GM12874 (cell line): ENCODE measurements around the gene IL34.

Experiments
- TF ChIP-seq, protein P1 (sequence below): IDR thresholded peaks from 2 replicates; pipeline ENCODE4 v1.5.1; 2011; ENCODE audit warnings: low read depth, mild to moderate bottlenecking, control low read depth, low read length, moderate library complexity; ENCODE audit not compliant: insufficient read depth

The IL34 gene

DNA sequence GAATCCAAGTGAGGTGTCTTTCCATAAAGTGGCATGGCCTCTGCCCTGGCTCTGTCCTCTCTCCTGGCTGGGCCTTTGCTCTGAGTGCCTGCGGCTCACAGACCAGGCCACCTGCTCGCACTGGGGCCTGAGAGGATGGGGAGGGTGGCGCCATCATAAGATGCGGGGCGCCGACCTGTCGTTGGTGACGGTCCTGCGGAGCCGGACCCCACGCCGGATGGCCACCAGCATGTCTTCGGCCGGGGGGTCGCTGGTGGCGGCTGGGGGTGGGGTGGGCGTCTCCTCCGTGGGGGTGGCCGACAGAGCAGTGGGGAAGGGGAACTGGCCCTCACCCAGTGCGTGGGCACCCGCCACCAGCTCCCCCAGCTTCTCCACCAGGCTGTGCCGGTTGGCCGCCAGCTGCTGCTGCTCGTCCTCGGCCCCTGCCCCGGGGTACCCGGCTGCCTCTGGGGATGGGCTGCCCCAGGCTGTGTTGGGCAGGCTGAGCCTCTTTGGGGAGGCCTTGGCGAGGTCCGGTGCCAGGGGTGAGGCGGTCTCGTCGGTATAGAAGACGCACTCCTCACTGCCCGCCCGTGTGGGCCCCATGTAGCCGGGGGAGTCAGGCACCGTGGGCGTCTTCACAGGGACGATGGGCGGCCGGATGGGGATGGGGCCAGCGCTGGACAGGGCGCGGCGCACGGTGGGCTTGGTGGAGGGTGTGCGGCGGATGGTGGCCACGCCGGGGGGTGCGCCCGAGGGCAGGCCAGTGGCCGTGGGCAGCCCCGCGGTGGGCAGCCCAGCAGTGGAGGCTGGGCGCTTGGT lies 17.4 kb downstream of the IL34 start:
- TF ChIP-seq, protein P1, sequence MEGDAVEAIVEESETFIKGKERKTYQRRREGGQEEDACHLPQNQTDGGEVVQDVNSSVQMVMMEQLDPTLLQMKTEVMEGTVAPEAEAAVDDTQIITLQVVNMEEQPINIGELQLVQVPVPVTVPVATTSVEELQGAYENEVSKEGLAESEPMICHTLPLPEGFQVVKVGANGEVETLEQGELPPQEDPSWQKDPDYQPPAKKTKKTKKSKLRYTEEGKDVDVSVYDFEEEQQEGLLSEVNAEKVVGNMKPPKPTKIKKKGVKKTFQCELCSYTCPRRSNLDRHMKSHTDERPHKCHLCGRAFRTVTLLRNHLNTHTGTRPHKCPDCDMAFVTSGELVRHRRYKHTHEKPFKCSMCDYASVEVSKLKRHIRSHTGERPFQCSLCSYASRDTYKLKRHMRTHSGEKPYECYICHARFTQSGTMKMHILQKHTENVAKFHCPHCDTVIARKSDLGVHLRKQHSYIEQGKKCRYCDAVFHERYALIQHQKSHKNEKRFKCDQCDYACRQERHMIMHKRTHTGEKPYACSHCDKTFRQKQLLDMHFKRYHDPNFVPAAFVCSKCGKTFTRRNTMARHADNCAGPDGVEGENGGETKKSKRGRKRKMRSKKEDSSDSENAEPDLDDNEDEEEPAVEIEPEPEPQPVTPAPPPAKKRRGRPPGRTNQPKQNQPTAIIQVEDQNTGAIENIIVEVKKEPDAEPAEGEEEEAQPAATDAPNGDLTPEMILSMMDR: no peak

DNA sequence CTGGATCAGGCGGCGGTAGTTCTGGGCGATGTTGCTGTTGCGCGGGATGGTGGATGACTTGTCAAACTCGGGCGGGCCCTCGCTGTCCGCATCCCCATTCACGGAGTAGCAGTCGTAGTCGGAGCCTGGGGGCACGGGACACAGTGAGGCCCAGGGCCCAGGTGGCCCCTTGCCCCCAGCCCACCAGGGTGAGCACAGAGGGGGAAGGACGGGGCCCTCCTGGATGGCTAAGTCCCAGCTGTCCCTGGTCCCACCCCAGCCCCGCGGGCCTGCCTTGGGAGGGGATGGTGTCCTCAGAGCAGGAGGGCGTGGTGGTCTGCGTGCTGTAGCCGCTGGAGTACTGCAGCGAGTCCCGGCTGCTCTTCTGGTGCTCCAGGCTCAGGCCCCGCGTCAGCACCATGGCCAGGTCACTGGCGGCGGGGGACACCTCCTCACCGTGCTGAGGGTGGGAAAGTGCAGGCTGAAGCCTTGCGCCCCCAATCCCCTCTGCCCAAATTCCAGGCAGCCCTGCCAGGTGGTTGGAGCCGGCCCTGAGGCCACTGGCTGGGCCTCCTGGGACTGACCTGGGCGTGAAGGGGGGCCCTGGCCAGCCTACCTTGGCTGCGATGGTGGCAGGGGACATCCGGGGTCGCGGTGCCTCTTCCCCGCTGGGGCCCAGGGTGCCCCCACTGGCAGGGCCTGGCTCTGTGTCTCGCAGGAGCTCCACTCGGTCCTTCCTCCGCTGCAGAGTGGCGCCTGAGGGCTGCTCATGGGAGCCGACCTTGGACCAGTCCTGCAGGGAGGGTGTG lies 18.2 kb downstream of the IL34 start:
- TF ChIP-seq, protein P1: no peak

DNA sequence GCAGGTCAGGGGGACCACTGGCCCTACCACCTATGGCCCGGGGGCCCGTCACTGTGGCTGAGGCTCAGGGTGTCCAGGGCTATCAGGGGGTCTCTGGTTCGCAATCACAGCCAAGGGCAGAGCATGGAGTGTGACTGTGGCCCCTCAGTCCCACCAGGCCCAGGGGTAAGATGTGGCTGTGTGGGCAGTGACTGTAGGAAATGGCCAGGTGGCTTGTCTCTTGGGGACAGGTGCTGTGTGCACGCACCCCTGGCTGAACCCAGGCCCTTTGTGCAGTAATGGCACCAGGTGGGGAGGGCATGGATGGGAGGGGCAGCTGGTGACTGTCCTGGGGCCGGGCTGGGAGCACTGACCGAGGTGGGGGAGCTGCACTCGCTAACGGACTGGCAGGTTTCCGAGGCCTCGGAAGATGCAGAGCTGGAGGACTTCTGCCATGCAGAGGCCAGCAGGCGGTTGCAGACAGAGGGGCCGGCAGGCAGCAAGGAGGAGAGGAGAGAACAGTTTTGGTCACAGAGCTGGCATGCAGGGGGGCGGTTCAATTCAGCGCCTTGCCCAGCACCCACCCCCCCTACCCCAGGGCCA lies 18.8 kb downstream of the IL34 start:
- TF ChIP-seq, protein P1: no peak

DNA sequence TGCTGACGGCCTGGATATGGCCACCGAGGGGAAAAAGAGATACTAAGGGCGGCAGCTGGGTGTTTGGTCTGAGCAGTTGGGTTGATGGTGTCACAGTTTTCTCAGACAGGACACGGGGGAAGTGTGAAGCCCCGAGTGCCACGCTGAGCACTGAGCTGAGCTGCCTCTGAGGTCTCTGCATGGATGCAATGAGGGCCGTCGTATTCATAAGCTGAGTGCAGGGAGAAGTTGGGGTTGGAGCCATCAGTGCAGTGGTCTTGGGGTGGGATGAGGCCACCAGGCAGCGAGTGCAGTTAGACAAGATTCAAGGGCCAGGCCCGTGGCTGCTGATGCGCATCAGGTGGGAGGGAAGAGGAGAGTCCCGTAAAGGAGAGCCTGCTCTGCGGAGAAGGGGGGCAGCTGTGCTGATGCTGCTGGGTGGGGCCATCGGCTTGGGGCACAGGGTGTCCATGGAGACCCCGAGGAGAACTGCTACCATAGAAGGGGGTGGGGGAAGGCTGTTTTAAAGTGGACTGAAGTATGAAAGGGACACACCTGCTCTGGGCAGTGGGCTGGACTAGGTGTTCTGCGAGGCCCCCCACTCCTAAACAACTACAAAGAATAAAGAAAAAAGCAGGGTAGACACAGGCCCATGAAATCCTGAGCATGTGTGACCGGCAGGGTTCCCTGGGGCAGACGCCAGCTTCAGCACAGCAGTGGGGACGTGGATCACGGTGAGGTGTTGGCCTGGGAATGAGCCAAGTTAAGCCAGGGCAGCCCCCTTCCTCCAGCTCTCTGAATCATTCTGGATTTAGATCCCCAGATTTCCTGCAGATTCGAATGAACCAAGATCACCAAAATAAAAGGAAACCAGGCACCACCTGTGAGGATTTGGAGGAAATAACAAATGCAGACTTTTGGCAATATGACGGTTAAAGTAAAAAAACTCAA lies 19.7 kb downstream of the IL34 start:
- TF ChIP-seq, protein P1: no peak

DNA sequence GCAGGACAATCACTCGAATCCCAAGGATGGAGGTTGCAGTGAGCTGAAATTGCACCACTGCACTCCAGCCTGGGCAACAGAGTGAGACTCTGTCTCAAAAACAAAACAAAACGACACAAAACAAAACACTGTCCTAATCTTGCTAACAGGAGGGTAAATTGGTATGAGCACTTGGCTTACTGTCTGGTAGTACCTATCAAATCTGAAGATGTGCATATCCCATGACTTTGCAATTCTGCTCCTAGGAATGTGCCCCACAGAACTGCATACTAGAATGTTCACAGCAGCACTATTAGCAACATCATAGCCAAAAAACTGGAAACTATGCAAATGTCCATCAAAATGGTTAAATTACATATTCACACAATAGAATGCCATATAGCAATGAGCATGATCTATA lies 23.8 kb downstream of the IL34 start:
- TF ChIP-seq, protein P1: no peak

DNA sequence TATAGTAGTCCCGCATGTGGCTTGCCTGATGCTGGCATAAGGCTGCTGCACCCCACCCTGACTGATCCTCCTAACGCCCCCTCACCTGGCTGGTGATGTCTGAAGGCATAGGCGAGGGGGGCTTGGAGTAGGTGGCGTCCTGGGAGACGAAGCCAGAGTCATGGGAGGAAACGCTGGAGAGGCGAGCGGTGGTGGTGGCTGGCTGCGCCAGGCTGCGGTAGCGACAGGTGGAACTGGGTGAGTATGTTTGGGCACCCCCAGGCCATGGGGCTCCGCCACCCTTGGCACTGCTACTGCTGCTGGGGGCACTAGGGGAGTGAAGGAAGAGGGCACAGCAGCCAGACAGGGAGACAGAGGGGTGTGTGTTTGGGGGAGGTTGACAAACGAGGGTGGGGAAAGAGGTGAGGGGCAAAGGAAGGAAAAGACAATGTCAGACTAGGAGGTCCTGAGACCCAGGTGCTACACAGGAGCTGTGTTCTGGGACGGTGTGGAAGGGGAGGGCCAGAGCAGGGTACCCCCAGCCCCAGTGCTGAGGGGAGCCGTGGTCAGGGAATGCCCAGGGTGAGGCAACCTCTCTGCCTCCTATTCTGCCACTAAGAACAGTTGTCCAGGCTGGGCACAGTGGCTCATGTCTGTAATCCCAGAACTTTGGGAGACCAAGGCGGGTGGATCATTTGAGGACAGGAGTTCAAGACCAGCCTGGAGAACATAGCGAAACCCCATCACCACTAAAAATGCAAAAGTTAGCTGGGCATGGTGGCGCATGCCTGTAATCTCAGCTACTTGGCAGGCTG lies 28.1 kb downstream of the IL34 start:
- TF ChIP-seq, protein P1: no peak
